A549 (cell line): ENCODE results near the gene PPM1H.

ENCODE experiments used
- RCOR1 ChIP-seq: fragments of 150-350 bp; IDR thresholded peaks from 2 replicates; pipeline ENCODE4 v1.6.1; 2014; ENCODE audit warnings: antibody characterized with exemption, low read length, low read depth
- SMC3 ChIP-seq: fragments of >200 bp; sonication (Bioruptor Twin); formaldehyde crosslinking; IDR thresholded peaks from 3 replicates; pipeline ENCODE4 v1.6.1; 2018; ENCODE audit warnings: inconsistent platforms
- TF ChIP-seq, protein P1 (sequence below): fragments of >200 bp; sonication (Bioruptor Twin); formaldehyde crosslinking; IDR thresholded peaks from 3 replicates; pipeline ENCODE4 v1.5.1; 2016

GRCh38 chr12:62971769-62972525 is 37.0 kb upstream of the PPM1H start:
- TF ChIP-seq, protein P1, sequence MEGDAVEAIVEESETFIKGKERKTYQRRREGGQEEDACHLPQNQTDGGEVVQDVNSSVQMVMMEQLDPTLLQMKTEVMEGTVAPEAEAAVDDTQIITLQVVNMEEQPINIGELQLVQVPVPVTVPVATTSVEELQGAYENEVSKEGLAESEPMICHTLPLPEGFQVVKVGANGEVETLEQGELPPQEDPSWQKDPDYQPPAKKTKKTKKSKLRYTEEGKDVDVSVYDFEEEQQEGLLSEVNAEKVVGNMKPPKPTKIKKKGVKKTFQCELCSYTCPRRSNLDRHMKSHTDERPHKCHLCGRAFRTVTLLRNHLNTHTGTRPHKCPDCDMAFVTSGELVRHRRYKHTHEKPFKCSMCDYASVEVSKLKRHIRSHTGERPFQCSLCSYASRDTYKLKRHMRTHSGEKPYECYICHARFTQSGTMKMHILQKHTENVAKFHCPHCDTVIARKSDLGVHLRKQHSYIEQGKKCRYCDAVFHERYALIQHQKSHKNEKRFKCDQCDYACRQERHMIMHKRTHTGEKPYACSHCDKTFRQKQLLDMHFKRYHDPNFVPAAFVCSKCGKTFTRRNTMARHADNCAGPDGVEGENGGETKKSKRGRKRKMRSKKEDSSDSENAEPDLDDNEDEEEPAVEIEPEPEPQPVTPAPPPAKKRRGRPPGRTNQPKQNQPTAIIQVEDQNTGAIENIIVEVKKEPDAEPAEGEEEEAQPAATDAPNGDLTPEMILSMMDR: no peak
- TF ChIP-seq RCOR1 (no peak), SMC3 (no peak)
